Left lung (tissue), 10 donors: ENCODE measurements around the gene CD74. TPM values are rescaled to one million over a fixed set of nuclear protein-coding genes. Genes with fewer than 3 reads are reported as not detected.
A peak's percentile ranks its signal among the peaks of the same experiment; 100 is the strongest.

Experiments
- ATAC-seq: fragments of 200-7000 bp; cut with Tn5 transposase; one replicate; pipeline ENCODE4 v1.9.1; 2020; ENCODE audit warnings: moderate library complexity
- DNase-seq, 4 donors: peaks; one replicate each; pipeline ENCODE4 v3.0.0-alpha.2; 2013 to 2020
- H3K27ac ChIP-seq, 2 donors: fragments of 200-600 bp; sonication (generic) in 1 of 2; one replicate each; pipeline versions ENCODE4 v1.5.0 to v1.8.0; 2020 to 2021
- H3K27me3 ChIP-seq, 2 donors: fragments of 200-600 bp; sonication (generic) in 1 of 2; one replicate each; pipeline versions ENCODE4 v1.5.0 to v1.8.0; 2020 to 2021
- H3K36me3 ChIP-seq, 2 donors: fragments of 200-600 bp; sonication (generic) in 1 of 2; one replicate each; pipeline versions ENCODE4 v1.5.0 to v1.8.0; 2020 to 2021
- H3K4me1 ChIP-seq, 2 donors: fragments of 200-600 bp; one replicate each; pipeline ENCODE4 v1.8.0; 2021
- H3K4me3 ChIP-seq, 2 donors: fragments of 200-600 bp; sonication (generic) in 1 of 2; one replicate each; pipeline versions ENCODE4 v1.5.0 to v1.8.0; 2020 to 2021; ENCODE audit warnings: mild to moderate bottlenecking in 1 of 2
- H3K9me3 ChIP-seq, 2 donors: fragments of 200-600 bp; sonication (generic) in 1 of 2; one replicate each; pipeline versions ENCODE4 v1.5.0 to v1.8.0; 2020 to 2021
- CTCF ChIP-seq, 2 donors: fragments of 200-600 bp; sonication (generic) in 1 of 2; IDR thresholded peaks; one replicate each; pipeline versions ENCODE4 v1.5.0 to v1.8.0; 2021; ENCODE audit warnings: antibody characterized with exemption in 2 of 2
- intact Hi-C, 2 donors: fragments of 100-400 bp; cut with DNase I; formaldehyde crosslinking; loops; one replicate each; pipeline versions ENCODE4 v1.11.2 to v1.14.2; 2022
- polyA plus RNA-seq, 6 donors: library from polyadenylated mRNA; unstranded; fragments of 120-200 nt; gene quantifications; one replicate each; pipeline ENCODE4 v1.2.1, GENCODE V29; 2013; ENCODE audit not compliant: insufficient read length in 6 of 6
- total RNA-seq, 2 donors: library from RNA; stranded (reverse); fragmentation: NEBNext Ultra II Directional; extraction: Animal tissue kit (Norgen Biotek cat#: 25700); gene quantifications; one replicate each; pipeline ENCODE4 v1.2.1, GENCODE V29; 2021
- donor health status: DM: no; HTN: yes; CAD: no.
- donor health status: DM: no; HTN: no; CAD: no.

The CD74 gene
- total and polyA plus RNA-seq, 8 donors: 143 to 2,212 (median 189) TPM

GRCh38 chr5:150447188-150447587 is 34.5 kb upstream of the CD74 start:
- Histone ChIP-seq H3K27ac (no peak overlapping the region), H3K27me3 (no peaks in the 10 kb centered on the region), H3K36me3 (peaks cover 0 to 57% of the 10 kb centered on the region in 2 donors), H3K4me1 (peaks cover 14 to 38% of the 10 kb centered on the region in 2 donors), H3K4me3 (peak overlapping the region in 1 of 2 donors; percentile 81), H3K9me3 (no peaks in the 10 kb centered on the region)
- TF ChIP-seq CTCF (IDR thresholded peaks at IDR 0.05): no peak
- intact Hi-C loops: no loop called here
- ATAC-seq (no peak), DNase-seq (no peak)

- peaks cover 14 to 38% of the 10 kb centered on the region in 2 donors for H3K4me1 ChIP-seq
- H3K27me3 ChIP-seq: no peaks in the 10 kb centered on the region
- peaks cover 0 to 63% of the 10 kb centered on the region in 2 donors for H3K36me3 ChIP-seq
- H3K9me3 ChIP-seq: no peaks in the 10 kb centered on the region
- no peak overlapping the region for H3K4me3 ChIP-seq
- DNase-seq: no peak
- H3K27ac ChIP-seq: no peak overlapping the region
- ATAC-seq: no peak
- intact Hi-C loops: no loop called here
- TF ChIP-seq CTCF (IDR thresholded peaks at IDR 0.05): no peak
Observed at GRCh38 chr5:150446583-150446982, 33.9 kb upstream of the CD74 start.

- no peaks in the 10 kb centered on the region for H3K9me3 ChIP-seq
- no peak for TF ChIP-seq CTCF (IDR thresholded peaks at IDR 0.05)
- no peak overlapping the region for H3K27ac ChIP-seq
- no peak overlapping the region for H3K4me3 ChIP-seq
- no peak for DNase-seq
- H3K27me3 ChIP-seq: no peaks in the 10 kb centered on the region
- intact Hi-C loops: no loop called here
- peaks cover 0 to 65% of the 10 kb centered on the region in 2 donors for H3K36me3 ChIP-seq
- H3K4me1 ChIP-seq: peaks cover 14 to 38% of the 10 kb centered on the region in 2 donors
- ATAC-seq: no peak
Observed at GRCh38 chr5:150446088-150446487, 33.4 kb upstream of the CD74 start.

GRCh38 chr5:150444770-150445169 is 32.1 kb upstream of the CD74 start:
- Histone ChIP-seq H3K27ac (no peak overlapping the region), H3K4me1 (peaks cover 14 to 31% of the 10 kb centered on the region in 2 donors), H3K36me3 (peaks cover 0 to 65% of the 10 kb centered on the region in 2 donors), H3K27me3 (no peaks in the 10 kb centered on the region), H3K4me3 (no peak overlapping the region), H3K9me3 (no peaks in the 10 kb centered on the region)
- DNase-seq (no peak), ATAC-seq (no peak)
- intact Hi-C loops: no loop called here
- TF ChIP-seq CTCF (IDR thresholded peaks at IDR 0.05): no peak

GRCh38 chr5:150443242-150444075 is 30.7 kb upstream of the CD74 start:
- ATAC-seq (no peak), DNase-seq (no peak)
- Histone ChIP-seq H3K36me3 (peaks cover 0 to 65% of the 10 kb centered on the region in 2 donors), H3K4me3 (no peak overlapping the region), H3K27me3 (no peaks in the 10 kb centered on the region), H3K4me1 (peaks cover 10 to 26% of the 10 kb centered on the region in 2 donors), H3K9me3 (no peaks in the 10 kb centered on the region), H3K27ac (no peak overlapping the region)
- no peak for TF ChIP-seq CTCF (IDR thresholded peaks at IDR 0.05)
- intact Hi-C loops: no loop called here
